Ascending aorta (tissue), 2 donors: ENCODE measurements around the gene AGAP2. TPM values are rescaled to one million over a fixed set of nuclear protein-coding genes. Genes with fewer than 3 reads are reported as not detected.
"Not testable (repeated sequence)": the region's sequence is repeated elsewhere in the genome, so short reads cannot be mapped to it uniquely, and the experiment has no call there.

Experiments used
- DNase-seq, 2 donors: peaks; one replicate each; pipeline ENCODE4 v3.0.0-alpha.2; 2019; ENCODE audit warnings: low spot score in 2 of 2
- H3K27ac ChIP-seq, 2 donors: fragments of 200-600 bp; sonication (generic); one replicate each; pipeline ENCODE4 v1.5.1; 2016 to 2017; ENCODE audit warnings: mild to moderate bottlenecking in 1 of 2
- H3K27me3 ChIP-seq: fragments of 200-600 bp; sonication (generic); one replicate; pipeline ENCODE4 v1.5.1; 2017
- H3K36me3 ChIP-seq, 2 donors: fragments of 200-600 bp; sonication (generic); one replicate each; pipeline ENCODE4 v1.5.1; 2016
- H3K4me1 ChIP-seq, 2 donors: fragments of 200-600 bp; sonication (generic); one replicate each; pipeline ENCODE4 v1.5.1; 2016 to 2017; ENCODE audit warnings: mild to moderate bottlenecking in 1 of 2
- H3K4me3 ChIP-seq, 2 donors: fragments of 200-600 bp; sonication (generic); one replicate each; pipeline ENCODE4 v1.5.1; 2016 to 2017; ENCODE audit warnings: mild to moderate bottlenecking in 1 of 2
- H3K9me3 ChIP-seq, 2 donors: fragments of 200-600 bp; sonication (generic); one replicate each; pipeline ENCODE4 v1.5.1; 2016
- intact Hi-C: fragments of 100-400 bp; cut with DNase I; formaldehyde crosslinking; loops from one replicate; pipeline ENCODE4 v1.15.1; 2023
- total RNA-seq: library from RNA; depleted of rRNA; stranded (reverse); fragments of >200 nt; gene quantifications from one replicate; pipeline ENCODE4 v1.1.0, GENCODE V29; 2016
- TF ChIP-seq, protein P1 (sequence below), 3 experiments: fragments of 200-600 bp in 2 of 3; fragments of 450-650 bp in 1 of 3; sonication (generic) in 2 of 3; IDR thresholded peaks; one replicate each; pipeline ENCODE4 v1.5.1; 2016 to 2019; ENCODE audit warnings: antibody characterized with exemption in 3 of 3, mild to moderate bottlenecking in 1 of 3, moderate library complexity in 1 of 3

The AGAP2 gene
- total RNA-seq, 1 donor from 2014 or later: 11.5 TPM

DNA sequence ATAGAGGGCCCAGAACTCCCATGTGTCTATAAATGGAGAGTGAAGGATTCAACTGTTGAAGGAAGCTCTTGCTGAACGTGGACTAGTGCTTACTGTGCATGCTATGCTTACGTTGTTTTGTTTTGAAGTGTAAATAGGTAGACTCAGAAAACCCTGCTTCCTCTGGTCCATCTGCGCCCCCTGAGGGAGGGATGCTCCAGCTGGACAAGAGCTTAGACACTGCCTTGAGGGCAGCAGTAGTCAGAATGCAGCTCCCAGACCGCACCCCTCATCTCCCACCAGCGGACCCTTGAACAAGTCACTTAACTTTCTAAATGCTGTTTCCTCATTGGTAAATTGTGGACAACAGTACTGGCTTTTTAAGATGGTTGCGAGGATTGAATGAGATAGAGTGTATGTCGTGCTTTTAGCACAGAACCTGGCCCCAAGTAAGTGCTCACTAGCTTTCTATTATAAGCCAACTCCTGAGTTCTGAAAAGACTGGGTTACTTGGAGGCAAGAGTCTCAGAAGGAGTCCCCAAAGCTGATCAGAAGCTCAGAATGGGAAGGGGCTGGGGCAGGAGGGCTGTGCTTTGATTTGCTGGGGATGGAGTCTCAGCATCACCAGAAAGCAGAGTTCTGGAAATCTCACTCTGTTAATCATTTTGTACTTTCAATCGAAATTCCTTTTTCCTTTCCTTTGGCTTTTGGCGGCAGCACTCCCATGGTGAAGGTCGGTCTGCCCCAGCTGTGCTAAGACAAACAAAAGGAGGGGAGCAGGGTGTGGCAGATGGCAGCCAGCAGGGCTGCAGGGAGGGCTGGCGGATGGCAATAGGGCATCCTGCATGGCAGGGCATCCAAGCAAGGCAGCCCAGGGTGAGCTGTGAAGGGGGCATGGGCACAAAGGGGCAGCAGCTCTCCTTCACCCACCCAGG lies 15.6 kb downstream of the AGAP2 start:
- Histone ChIP-seq H3K36me3 (peaks cover 36 to 38% of the 10 kb centered on the region in 2 donors), H3K27ac (no peak overlapping the region)
- no peak for DNase-seq

GRCh38 chr12:57721846-57722608 lies 16.5 kb downstream of the AGAP2 start:
- peaks cover 46 to 48% of the 10 kb centered on the region in 2 donors for H3K36me3 ChIP-seq
- H3K27ac ChIP-seq, intact Hi-C loops, H3K4me3 ChIP-seq, H3K4me1 ChIP-seq, H3K9me3 ChIP-seq, H3K27me3 ChIP-seq, DNase-seq: not testable (repeated sequence)

More for the DNA sequence above, 15.6 kb downstream of the AGAP2 start:
- TF ChIP-seq, protein P1, sequence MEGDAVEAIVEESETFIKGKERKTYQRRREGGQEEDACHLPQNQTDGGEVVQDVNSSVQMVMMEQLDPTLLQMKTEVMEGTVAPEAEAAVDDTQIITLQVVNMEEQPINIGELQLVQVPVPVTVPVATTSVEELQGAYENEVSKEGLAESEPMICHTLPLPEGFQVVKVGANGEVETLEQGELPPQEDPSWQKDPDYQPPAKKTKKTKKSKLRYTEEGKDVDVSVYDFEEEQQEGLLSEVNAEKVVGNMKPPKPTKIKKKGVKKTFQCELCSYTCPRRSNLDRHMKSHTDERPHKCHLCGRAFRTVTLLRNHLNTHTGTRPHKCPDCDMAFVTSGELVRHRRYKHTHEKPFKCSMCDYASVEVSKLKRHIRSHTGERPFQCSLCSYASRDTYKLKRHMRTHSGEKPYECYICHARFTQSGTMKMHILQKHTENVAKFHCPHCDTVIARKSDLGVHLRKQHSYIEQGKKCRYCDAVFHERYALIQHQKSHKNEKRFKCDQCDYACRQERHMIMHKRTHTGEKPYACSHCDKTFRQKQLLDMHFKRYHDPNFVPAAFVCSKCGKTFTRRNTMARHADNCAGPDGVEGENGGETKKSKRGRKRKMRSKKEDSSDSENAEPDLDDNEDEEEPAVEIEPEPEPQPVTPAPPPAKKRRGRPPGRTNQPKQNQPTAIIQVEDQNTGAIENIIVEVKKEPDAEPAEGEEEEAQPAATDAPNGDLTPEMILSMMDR (IDR thresholded peaks at IDR 0.05): no peak
- Histone ChIP-seq H3K4me3 (no peak overlapping the region), H3K4me1 (peaks cover 0 to 12% of the 10 kb centered on the region in 2 donors), H3K9me3 (no peaks in the 10 kb centered on the region), H3K27me3 (peaks cover 3% of the 10 kb centered on the region)
- intact Hi-C loops: no loop called here

DNA sequence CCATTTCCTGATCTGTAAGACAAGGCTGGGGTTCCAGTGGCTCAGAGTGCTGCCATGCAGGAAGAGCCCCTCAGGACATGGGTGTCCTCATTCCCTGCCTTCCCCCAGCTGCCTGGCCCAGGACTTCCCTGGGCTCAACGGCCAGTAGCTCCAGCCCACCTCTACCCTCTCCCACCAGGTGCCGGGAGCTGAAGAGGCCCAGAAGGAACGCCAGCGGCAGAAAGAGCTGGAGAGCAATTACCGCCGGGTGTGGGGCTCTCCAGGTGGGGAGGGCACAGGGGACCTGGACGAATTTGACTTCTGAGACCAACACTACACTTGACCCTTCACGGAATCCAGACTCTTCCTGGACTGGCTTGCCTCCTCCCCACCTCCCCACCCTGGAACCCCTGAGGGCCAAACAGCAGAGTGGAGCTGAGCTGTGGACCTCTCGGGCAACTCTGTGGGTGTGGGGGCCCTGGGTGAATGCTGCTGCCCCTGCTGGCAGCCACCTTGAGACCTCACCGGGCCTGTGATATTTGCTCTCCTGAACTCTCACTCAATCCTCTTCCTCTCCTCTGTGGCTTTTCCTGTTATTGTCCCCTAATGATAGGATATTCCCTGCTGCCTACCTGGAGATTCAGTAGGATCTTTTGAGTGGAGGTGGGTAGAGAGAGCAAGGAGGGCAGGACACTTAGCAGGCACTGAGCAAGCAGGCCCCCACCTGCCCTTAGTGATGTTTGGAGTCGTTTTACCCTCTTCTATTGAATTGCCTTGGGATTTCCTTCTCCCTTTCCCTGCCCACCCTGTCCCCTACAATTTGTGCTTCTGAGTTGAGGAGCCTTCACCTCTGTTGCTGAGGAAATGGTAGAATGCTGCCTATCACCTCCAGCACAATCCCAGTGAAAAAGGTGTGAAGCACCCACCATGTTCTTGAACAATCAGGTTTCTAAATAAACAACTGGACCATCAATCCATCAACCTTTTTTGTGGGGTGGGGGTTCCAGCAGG lies 17.6 kb downstream of the AGAP2 start:
- intact Hi-C loops: no loop called here
- no peak for DNase-seq
- H3K36me3 ChIP-seq: peaks cover 57 to 59% of the 10 kb centered on the region in 2 donors
- H3K9me3 ChIP-seq: no peaks in the 10 kb centered on the region
- H3K4me1 ChIP-seq: peaks cover 0 to 1% of the 10 kb centered on the region in 2 donors
- H3K4me3 ChIP-seq: no peak overlapping the region
- H3K27ac ChIP-seq: no peak overlapping the region
- no peaks in the 10 kb centered on the region for H3K27me3 ChIP-seq
- TF ChIP-seq, protein P1 (IDR thresholded peaks at IDR 0.05): no peak

GRCh38 chr12:57719777-57720605 lies 18.6 kb downstream of the AGAP2 start:
- intact Hi-C loops: no loop called here
- Histone ChIP-seq H3K27me3 (no peaks in the 10 kb centered on the region), H3K36me3 (peaks cover 64 to 68% of the 10 kb centered on the region in 2 donors), H3K4me1 (no peaks in the 10 kb centered on the region), H3K4me3 (no peak overlapping the region), H3K27ac (no peak overlapping the region), H3K9me3 (no peaks in the 10 kb centered on the region)
- TF ChIP-seq, protein P1 (IDR thresholded peaks at IDR 0.05): no peak
- DNase-seq: no peak

DNA sequence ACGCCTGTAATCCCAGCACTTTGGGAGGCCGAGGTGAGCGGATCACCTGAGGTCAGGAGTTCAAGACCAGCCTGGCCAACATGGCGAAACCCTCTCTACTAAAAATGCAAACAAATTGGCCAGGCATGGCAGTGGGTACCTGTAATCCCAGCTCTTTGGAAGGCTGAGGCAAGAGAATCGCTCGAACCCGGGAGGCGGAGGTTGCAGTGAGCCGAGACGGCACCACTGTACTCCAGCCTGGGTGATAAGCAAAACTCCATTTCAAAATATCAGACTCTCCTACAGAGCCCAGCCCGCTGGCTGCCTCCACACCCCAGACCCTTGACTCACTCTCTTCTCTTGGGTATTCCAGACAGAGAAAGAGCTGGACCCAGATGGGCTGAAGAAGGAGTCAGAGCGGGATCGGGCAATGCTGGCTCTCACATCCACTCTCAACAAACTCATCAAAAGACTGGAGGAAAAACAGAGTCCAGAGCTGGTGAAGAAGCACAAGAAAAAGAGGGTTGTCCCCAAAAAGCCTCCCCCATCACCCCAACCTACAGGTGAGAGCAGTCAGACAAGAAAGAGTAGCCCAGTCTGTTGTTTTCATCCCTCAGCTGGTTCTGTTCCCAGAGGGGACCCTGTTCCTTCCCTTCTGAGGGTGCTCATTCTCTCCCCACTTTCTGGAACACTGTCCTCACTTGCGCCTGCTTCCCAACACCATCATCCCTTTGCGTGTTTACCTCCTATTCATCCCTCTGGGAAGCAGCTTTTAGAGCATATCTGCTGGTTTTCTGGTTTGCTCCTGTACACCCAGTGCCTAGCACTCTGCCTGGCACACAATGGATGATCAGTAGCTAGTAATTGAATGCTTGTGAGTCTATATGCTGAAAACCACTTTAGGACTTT lies 19.7 kb downstream of the AGAP2 start:
- H3K27ac ChIP-seq: no peak overlapping the region
- no peaks in the 10 kb centered on the region for H3K4me1 ChIP-seq
- DNase-seq: no peak
- no peak overlapping the region for H3K4me3 ChIP-seq
- intact Hi-C loops: no loop called here
- no peaks in the 10 kb centered on the region for H3K27me3 ChIP-seq
- H3K9me3 ChIP-seq: no peaks in the 10 kb centered on the region
- TF ChIP-seq, protein P1 (IDR thresholded peaks at IDR 0.05): no peak
- H3K36me3 ChIP-seq: peaks cover 70 to 76% of the 10 kb centered on the region in 2 donors
